Loucy (cell line): ENCODE results near the gene ACTN1.

Experiments used
- H2AFZ ChIP-seq: fragments of 200-600 bp; sonication (generic); 2 replicates; pipeline ENCODE4 v1.6.0; 2016; ENCODE audit warnings: antibody characterized with exemption, mild to moderate bottlenecking, low read length, moderate library complexity
- H3F3A ChIP-seq: fragments of 200-600 bp; 2 replicates; pipeline ENCODE4 v1.6.0; 2016; ENCODE audit warnings: antibody characterized with exemption, low read depth, mild to moderate bottlenecking
- H3K27me3 ChIP-seq: fragments of 200-600 bp; sonication (generic); 2 replicates; pipeline ENCODE4 v1.6.1; 2014; ENCODE audit warnings: low read length, mild to moderate bottlenecking; ENCODE audit not compliant: insufficient read depth, poor library complexity, severe bottlenecking
- H3K36me3 ChIP-seq: fragments of 200-600 bp; sonication (generic); 2 replicates; pipeline ENCODE4 v1.6.1; 2016; ENCODE audit warnings: low read length; ENCODE audit not compliant: insufficient read depth
- H3K4me1 ChIP-seq: fragments of 200-600 bp; sonication (generic); 2 replicates; pipeline ENCODE4 v1.5.1; 2014; ENCODE audit warnings: low read length, mild to moderate bottlenecking; ENCODE audit not compliant: insufficient read depth, poor library complexity, severe bottlenecking
- H3K4me2 ChIP-seq: fragments of 200-600 bp; sonication (generic); 2 replicates; pipeline ENCODE4 v1.6.0; 2014; ENCODE audit warnings: antibody characterized with exemption, low read length, low read depth, mild to moderate bottlenecking; ENCODE audit not compliant: poor library complexity, severe bottlenecking
- H3K4me3 ChIP-seq: fragments of 200-600 bp; sonication (generic); 2 replicates; pipeline ENCODE4 v1.5.1; 2014; ENCODE audit warnings: low read length, mild to moderate bottlenecking, mixed read lengths; ENCODE audit not compliant: poor library complexity, severe bottlenecking
- H3K79me2 ChIP-seq: fragments of 200-600 bp; sonication (generic); 2 replicates; pipeline ENCODE4 v1.6.1; 2014; ENCODE audit warnings: low read length; ENCODE audit not compliant: insufficient read depth
- H3K9ac ChIP-seq: fragments of 200-600 bp; sonication (generic); 2 replicates; pipeline ENCODE4 v1.6.0; 2014; ENCODE audit warnings: mild to moderate bottlenecking, low read depth, low read length, moderate library complexity; ENCODE audit not compliant: poor library complexity, severe bottlenecking
- H3K9me2 ChIP-seq: fragments of 200-600 bp; sonication (generic); replicated peaks from 2 replicates; pipeline ENCODE4 v1.6.1; 2016; ENCODE audit warnings: low read depth, low read length, mixed read lengths
- H3K9me3 ChIP-seq: fragments of 200-600 bp; sonication (generic); 2 replicates; pipeline ENCODE4 v1.6.1; 2014; ENCODE audit warnings: mild to moderate bottlenecking, antibody characterized with exemption, low read length, low read depth; ENCODE audit not compliant: insufficient read depth
- H4K20me1 ChIP-seq: fragments of 200-600 bp; sonication (generic); 2 replicates; pipeline ENCODE4 v1.6.0; 2014; ENCODE audit warnings: antibody characterized with exemption, low read length, mild to moderate bottlenecking; ENCODE audit not compliant: insufficient read depth, poor library complexity, severe bottlenecking
- EZH2phosphoT487 ChIP-seq: fragments of 200-600 bp; IDR thresholded peaks from 2 replicates; pipeline ENCODE4 v1.6.1; 2018; ENCODE audit warnings: antibody characterized with exemption, mild to moderate bottlenecking, moderate library complexity, borderline replicate concordance
- TF ChIP-seq, protein P1 (sequence below): fragments of 200-600 bp; sonication (generic); conservative IDR thresholded peaks from 2 replicates; pipeline ENCODE4 v1.5.1; 2014; ENCODE audit warnings: mild to moderate bottlenecking, antibody characterized with exemption, low read length

ACTN1 gene

DNA sequence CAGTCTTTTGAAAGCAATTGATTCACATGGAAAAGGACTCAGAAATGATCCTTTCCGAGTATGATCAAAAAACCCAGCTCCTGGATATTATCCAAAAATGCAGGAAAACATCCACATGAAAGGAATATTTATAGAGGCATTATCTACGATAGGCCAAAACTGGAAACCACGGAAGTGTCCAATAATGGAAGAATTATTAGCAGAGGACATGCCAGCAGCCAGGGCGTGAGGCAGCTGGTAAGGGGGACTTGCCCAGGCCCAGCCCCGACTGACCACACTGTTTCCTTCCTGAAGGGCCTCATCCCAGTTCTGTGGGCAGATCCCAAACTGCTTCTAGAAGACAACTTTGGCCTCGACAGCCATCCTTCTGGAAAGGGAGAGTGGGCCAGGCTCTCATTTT is 20.5 kb downstream of the ACTN1 start:
- Histone ChIP-seq H3K79me2 (peaks cover 99% of the 10 kb centered on the region), H2AFZ (no peak overlapping the region), H3K4me3 (peak overlapping the region; percentile 6), H3K9me3 (no peaks in the 10 kb centered on the region), H3K4me2 (peak overlapping the region; percentile 38), H3K9me2 (no peaks in the 10 kb centered on the region), H3K4me1 (peaks cover 41% of the 10 kb centered on the region), H3K9ac (peak overlapping the region; percentile 18), H3K27me3 (no peaks in the 10 kb centered on the region), H3F3A (no peaks in the 10 kb centered on the region), H4K20me1 (peaks cover 71% of the 10 kb centered on the region), H3K36me3 (peaks cover 19% of the 10 kb centered on the region)
- TF ChIP-seq, protein P1, sequence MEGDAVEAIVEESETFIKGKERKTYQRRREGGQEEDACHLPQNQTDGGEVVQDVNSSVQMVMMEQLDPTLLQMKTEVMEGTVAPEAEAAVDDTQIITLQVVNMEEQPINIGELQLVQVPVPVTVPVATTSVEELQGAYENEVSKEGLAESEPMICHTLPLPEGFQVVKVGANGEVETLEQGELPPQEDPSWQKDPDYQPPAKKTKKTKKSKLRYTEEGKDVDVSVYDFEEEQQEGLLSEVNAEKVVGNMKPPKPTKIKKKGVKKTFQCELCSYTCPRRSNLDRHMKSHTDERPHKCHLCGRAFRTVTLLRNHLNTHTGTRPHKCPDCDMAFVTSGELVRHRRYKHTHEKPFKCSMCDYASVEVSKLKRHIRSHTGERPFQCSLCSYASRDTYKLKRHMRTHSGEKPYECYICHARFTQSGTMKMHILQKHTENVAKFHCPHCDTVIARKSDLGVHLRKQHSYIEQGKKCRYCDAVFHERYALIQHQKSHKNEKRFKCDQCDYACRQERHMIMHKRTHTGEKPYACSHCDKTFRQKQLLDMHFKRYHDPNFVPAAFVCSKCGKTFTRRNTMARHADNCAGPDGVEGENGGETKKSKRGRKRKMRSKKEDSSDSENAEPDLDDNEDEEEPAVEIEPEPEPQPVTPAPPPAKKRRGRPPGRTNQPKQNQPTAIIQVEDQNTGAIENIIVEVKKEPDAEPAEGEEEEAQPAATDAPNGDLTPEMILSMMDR = no peak
- no peak for TF ChIP-seq EZH2phosphoT487

DNA sequence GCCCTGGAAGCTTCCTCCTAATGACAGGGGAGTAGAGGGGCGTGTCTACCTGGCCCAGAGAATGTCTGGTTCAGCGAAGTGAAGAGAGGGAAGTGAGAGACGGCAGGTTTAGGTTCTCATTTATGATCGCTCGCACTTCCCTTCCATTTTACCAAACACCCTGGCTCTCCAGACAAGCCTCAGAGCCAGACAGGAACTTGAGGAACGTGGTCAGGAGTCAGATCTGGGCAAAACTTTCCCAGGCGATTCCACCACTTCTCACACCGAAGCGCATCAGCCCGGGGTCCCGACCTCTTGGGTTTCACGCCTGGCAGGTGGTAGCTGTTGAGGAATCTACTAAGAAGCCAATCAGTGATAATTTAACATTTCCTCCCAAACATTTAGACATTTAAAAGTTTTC is 21.3 kb downstream of the ACTN1 start:
- H3K9me3 ChIP-seq = no peaks in the 10 kb centered on the region
- TF ChIP-seq, protein P1 = no peak
- no peak for TF ChIP-seq EZH2phosphoT487
- no peaks in the 10 kb centered on the region for H3F3A ChIP-seq
- peaks cover 16% of the 10 kb centered on the region for H3K36me3 ChIP-seq
- H2AFZ ChIP-seq = no peak overlapping the region
- H3K4me1 ChIP-seq = peaks cover 41% of the 10 kb centered on the region
- H4K20me1 ChIP-seq = peaks cover 70% of the 10 kb centered on the region
- peak overlapping the region; percentile 18 for H3K9ac ChIP-seq
- H3K27me3 ChIP-seq = no peaks in the 10 kb centered on the region
- H3K4me3 ChIP-seq = no peak overlapping the region
- H3K4me2 ChIP-seq = no peak overlapping the region
- H3K79me2 ChIP-seq = peaks cover 99% of the 10 kb centered on the region
- H3K9me2 ChIP-seq = no peaks in the 10 kb centered on the region

DNA sequence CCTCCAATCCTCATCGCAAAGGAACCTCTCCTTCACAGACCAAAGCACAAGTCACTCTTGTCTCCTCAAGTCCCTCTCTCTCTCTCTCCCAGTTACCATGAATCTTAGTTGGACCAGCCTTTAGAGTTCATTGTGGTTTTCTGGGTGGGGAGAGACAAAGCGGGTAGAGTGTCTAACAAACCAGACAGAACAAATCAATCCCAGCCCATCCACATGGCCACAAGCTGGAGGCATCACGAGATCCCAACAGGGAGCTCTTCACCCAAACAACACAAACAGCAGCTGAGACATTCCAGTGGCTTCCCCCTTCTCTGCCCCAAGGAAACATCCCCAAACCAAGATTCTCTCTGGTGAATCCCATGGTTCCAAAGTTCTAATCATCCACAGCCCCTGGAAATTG is 22.4 kb downstream of the ACTN1 start:
- Histone ChIP-seq H3K4me2 (no peak overlapping the region), H3K79me2 (peaks cover 99% of the 10 kb centered on the region), H3K4me1 (peaks cover 41% of the 10 kb centered on the region), H3K36me3 (peaks cover 19% of the 10 kb centered on the region), H3K4me3 (no peak overlapping the region), H2AFZ (no peak overlapping the region), H3K9me2 (no peaks in the 10 kb centered on the region), H4K20me1 (peaks cover 69% of the 10 kb centered on the region), H3K9me3 (no peaks in the 10 kb centered on the region), H3K9ac (no peak overlapping the region), H3K27me3 (no peaks in the 10 kb centered on the region), H3F3A (no peaks in the 10 kb centered on the region)
- no peak for TF ChIP-seq EZH2phosphoT487
- TF ChIP-seq, protein P1 = no peak
